HEK293 (cell line): ENCODE measurements around the gene DNAJB6.

ENCODE experiments used
- CTCF ChIA-PET: fragments of 350-600 bp; formaldehyde crosslinking; extraction: SDS; loops from one replicate; lab custom pipeline; 2021; ENCODE audit warnings: antibody characterized with exemption; lab: Yijun Ruan, JAX
- POLR2A ChIA-PET: fragments of 300-600 bp; formaldehyde crosslinking; extraction: SDS; loops from one replicate; lab custom pipeline; 2020; ENCODE audit warnings: antibody characterized with exemption, inconsistent platforms; lab: Yijun Ruan, JAX
- H3K27ac ChIP-seq: fragments of 200-500 bp; sonication (Bioruptor generic); 2 replicates; pipeline ENCODE4 v1.5.1; 2014; ENCODE audit warnings: low read depth, low read length, control low read depth, inconsistent platforms; ENCODE audit errors: extremely low read depth
- H3K36me3 ChIP-seq, 2 experiments: fragments of 200-500 bp in 1 of 2; sonication (Bioruptor generic) in 1 of 2; 1 replicate in 1 of 2; 2 replicates in 1 of 2; pipeline ENCODE4 v1.5.1; 2014 to 2017; ENCODE audit warnings: inconsistent platforms in 2 of 2, low read length in 2 of 2; ENCODE audit not compliant: control insufficient read depth in 2 of 2, insufficient read depth in 1 of 2
- H3K4me1 ChIP-seq: fragments of 200-500 bp; sonication (Bioruptor generic); 2 replicates; pipeline ENCODE4 v1.5.1; 2014; ENCODE audit warnings: mild to moderate bottlenecking, low read length, inconsistent platforms; ENCODE audit not compliant: control insufficient read depth, insufficient read depth
- H3K4me3 ChIP-seq: 2 replicates; pipeline ENCODE4 v1.5.1; 2011; ENCODE audit warnings: low read depth, mild to moderate bottlenecking, control low read depth, low read length, moderate library complexity
- H3K9me3 ChIP-seq: fragments of 200-500 bp; sonication (Bioruptor generic); 2 replicates; pipeline ENCODE4 v1.5.1; 2014; ENCODE audit warnings: low read depth, low read length, inconsistent platforms; ENCODE audit not compliant: control insufficient read depth, insufficient read depth
- GLI2 ChIP-seq: fragments of 450-650 bp; formaldehyde crosslinking; IDR thresholded peaks from 2 replicates; pipeline ENCODE4; 2017; ENCODE audit warnings: missing biosample characterization, missing genetic modification characterization, low read depth, borderline replicate concordance
- KLF17 ChIP-seq: fragments of 450-650 bp; formaldehyde crosslinking; IDR thresholded peaks from 2 replicates; pipeline ENCODE4 v1.5.1; 2016; ENCODE audit warnings: missing biosample characterization, missing genetic modification characterization
- KLF7 ChIP-seq: fragments of 450-650 bp; formaldehyde crosslinking; IDR thresholded peaks from 2 replicates; pipeline ENCODE4 v1.5.1; 2016; ENCODE audit warnings: missing biosample characterization, missing genetic modification characterization, borderline replicate concordance
- KLF8 ChIP-seq: fragments of 450-650 bp; formaldehyde crosslinking; IDR thresholded peaks from 2 replicates; pipeline ENCODE4 v1.5.1; 2016; ENCODE audit warnings: missing biosample characterization, missing genetic modification characterization
- PRDM1 ChIP-seq: fragments of 450-650 bp; formaldehyde crosslinking; IDR thresholded peaks from 2 replicates; pipeline ENCODE4; 2016; ENCODE audit warnings: missing biosample characterization, missing genetic modification characterization
- RBAK ChIP-seq: fragments of 450-650 bp; formaldehyde crosslinking; IDR thresholded peaks from 2 replicates; pipeline ENCODE4 v1.5.1; 2016; ENCODE audit warnings: missing biosample characterization, missing genetic modification characterization
- SALL2 ChIP-seq: fragments of 450-650 bp; formaldehyde crosslinking; IDR thresholded peaks from 2 replicates; pipeline ENCODE4 v1.5.0; 2017; ENCODE audit warnings: missing biosample characterization, mild to moderate bottlenecking, missing genetic modification characterization, borderline replicate concordance
- SCRT2 ChIP-seq: fragments of 450-650 bp; formaldehyde crosslinking; IDR thresholded peaks from 2 replicates; pipeline ENCODE4 v1.5.1; 2016; ENCODE audit warnings: missing biosample characterization, missing genetic modification characterization
- ZBTB10 ChIP-seq: fragments of 450-650 bp; formaldehyde crosslinking; IDR thresholded peaks from 2 replicates; pipeline ENCODE4 v1.5.1; 2016; ENCODE audit warnings: missing biosample characterization, missing genetic modification characterization
- ZNF2 ChIP-seq: fragments of 450-650 bp; formaldehyde crosslinking; IDR thresholded peaks from 2 replicates; pipeline ENCODE4 v1.5.1; 2016; ENCODE audit warnings: missing biosample characterization, missing genetic modification characterization
- ZNF211 ChIP-seq: fragments of 450-650 bp; formaldehyde crosslinking; IDR thresholded peaks from 2 replicates; pipeline ENCODE4 v1.5.1; 2016; ENCODE audit warnings: low read depth, missing biosample characterization, missing genetic modification characterization
- ZNF221 ChIP-seq: fragments of 450-650 bp; formaldehyde crosslinking; IDR thresholded peaks from 2 replicates; pipeline ENCODE4 v1.5.1; 2017; ENCODE audit warnings: missing biosample characterization, missing genetic modification characterization, borderline replicate concordance
- ZNF311 ChIP-seq: fragments of 450-650 bp; formaldehyde crosslinking; IDR thresholded peaks from 2 replicates; pipeline ENCODE4 v1.5.1; 2017; ENCODE audit warnings: missing biosample characterization, missing genetic modification characterization, borderline replicate concordance
- ZNF341 ChIP-seq: fragments of 450-650 bp; formaldehyde crosslinking; IDR thresholded peaks from 2 replicates; pipeline ENCODE4; 2016; ENCODE audit warnings: low read depth, missing biosample characterization, missing genetic modification characterization
- ZNF404 ChIP-seq: fragments of 450-650 bp; formaldehyde crosslinking; IDR thresholded peaks from 2 replicates; pipeline ENCODE4 v1.5.1; 2017; ENCODE audit warnings: missing biosample characterization, missing genetic modification characterization
- ZNF433 ChIP-seq: fragments of 450-650 bp; formaldehyde crosslinking; IDR thresholded peaks from 2 replicates; pipeline ENCODE4 v1.5.1; 2016; ENCODE audit warnings: missing biosample characterization, missing genetic modification characterization, low read depth
- ZNF529 ChIP-seq: fragments of 450-650 bp; formaldehyde crosslinking; IDR thresholded peaks from 2 replicates; pipeline ENCODE4 v1.5.1; 2017; ENCODE audit warnings: missing genetic modification characterization, missing biosample characterization; ENCODE audit not compliant: insufficient replicate concordance
- ZNF596 ChIP-seq: fragments of 450-650 bp; IDR thresholded peaks from 2 replicates; pipeline ENCODE4 v1.5.0; 2018; ENCODE audit warnings: missing biosample characterization, mild to moderate bottlenecking, missing genetic modification characterization, moderate library complexity
- ZNF624 ChIP-seq: fragments of 450-650 bp; formaldehyde crosslinking; IDR thresholded peaks from 2 replicates; pipeline ENCODE4 v1.5.1; 2017; ENCODE audit warnings: missing biosample characterization, missing genetic modification characterization
- ZNF660 ChIP-seq: fragments of 450-650 bp; IDR thresholded peaks from 2 replicates; pipeline ENCODE4 v1.5.1; 2018; ENCODE audit warnings: missing biosample characterization, mild to moderate bottlenecking, missing genetic modification characterization
- ZNF792 ChIP-seq: fragments of 450-650 bp; formaldehyde crosslinking; IDR thresholded peaks from 2 replicates; pipeline ENCODE4 v1.5.1; 2016; ENCODE audit warnings: missing biosample characterization, missing genetic modification characterization
- TF ChIP-seq, protein P1 (sequence below): fragments of 450-650 bp; IDR thresholded peaks from 2 replicates; pipeline ENCODE4 v1.5.1; 2018; ENCODE audit warnings: missing biosample characterization, missing genetic modification characterization

The DNAJB6 gene

DNA sequence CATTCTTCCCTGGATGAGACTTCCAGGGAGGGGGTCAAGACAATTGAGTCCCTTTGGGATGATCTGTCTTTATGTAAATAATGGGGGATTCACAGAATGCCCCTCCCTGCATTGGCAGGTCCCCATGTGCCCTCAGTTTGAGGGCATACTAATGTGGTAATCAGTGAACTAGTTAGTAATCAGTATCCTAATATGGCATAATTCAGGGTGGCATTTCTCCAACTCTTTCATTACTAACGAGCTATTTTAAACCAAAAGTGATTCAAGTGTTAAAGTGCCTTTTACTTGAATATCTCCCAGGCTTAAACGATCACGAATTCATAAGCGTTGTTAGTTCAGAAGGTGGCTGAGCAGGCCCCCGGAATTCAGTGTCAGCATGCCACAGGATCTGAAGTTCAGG lies 1.6 kb upstream of the DNAJB6 start:
- ChIA-PET POLR2A (no interaction called here), CTCF (no interaction called here)
- no peak overlapping the region for H3K27ac ChIP-seq

GRCh38 chr7:157335991-157336382 lies 817 bp upstream of the DNAJB6 start:
- no peaks in the 10 kb centered on the region for H3K4me1 ChIP-seq
- H3K36me3 ChIP-seq: no peaks in the 10 kb centered on the region
- no peaks in the 10 kb centered on the region for H3K9me3 ChIP-seq
- CTCF ChIA-PET: no interaction called here
- TF ChIP-seq RBAK (no peak), PRDM1 (tag by site-specific recombination) (no peak), ZNF792 (tag by site-specific recombination) (no peak), KLF7 (no peak), ZNF660 (tag by site-specific recombination) (no peak), ZNF433 (tag by site-specific recombination) (no peak)
- TF ChIP-seq, protein P1, sequence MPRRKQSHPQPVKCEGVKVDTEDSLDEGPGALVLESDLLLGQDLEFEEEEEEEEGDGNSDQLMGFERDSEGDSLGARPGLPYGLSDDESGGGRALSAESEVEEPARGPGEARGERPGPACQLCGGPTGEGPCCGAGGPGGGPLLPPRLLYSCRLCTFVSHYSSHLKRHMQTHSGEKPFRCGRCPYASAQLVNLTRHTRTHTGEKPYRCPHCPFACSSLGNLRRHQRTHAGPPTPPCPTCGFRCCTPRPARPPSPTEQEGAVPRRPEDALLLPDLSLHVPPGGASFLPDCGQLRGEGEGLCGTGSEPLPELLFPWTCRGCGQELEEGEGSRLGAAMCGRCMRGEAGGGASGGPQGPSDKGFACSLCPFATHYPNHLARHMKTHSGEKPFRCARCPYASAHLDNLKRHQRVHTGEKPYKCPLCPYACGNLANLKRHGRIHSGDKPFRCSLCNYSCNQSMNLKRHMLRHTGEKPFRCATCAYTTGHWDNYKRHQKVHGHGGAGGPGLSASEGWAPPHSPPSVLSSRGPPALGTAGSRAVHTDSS (tag by site-specific recombination): no peak
- TF ChIP-seq, all 188 proteins: peak for 0
- POLR2A ChIA-PET: interaction anchor here (0.6 to 1.2 kb wide), 2 partner anchors 18 to 129 kb away, joined by 3 to 4 read pairs; no protein-coding TSS in a partner anchor
- Histone ChIP-seq H3K4me3 (no peak overlapping the region), H3K27ac (no peak overlapping the region; the same call in 1 of the 2 replicates)

More for the DNA sequence above, 1.6 kb upstream of the DNAJB6 start:
- Histone ChIP-seq H3K9me3 (no peaks in the 10 kb centered on the region), H3K36me3 (no peaks in the 10 kb centered on the region), H3K4me1 (no peaks in the 10 kb centered on the region), H3K4me3 (no peak overlapping the region)
- TF ChIP-seq KLF8 (no peak), SALL2 (tag by site-specific recombination) (no peak), ZBTB10 (no peak), ZNF2 (no peak), GLI2 (tag by site-specific recombination) (no peak), ZNF596 (tag by site-specific recombination) (no peak), ZNF221 (tag by site-specific recombination) (no peak), ZNF529 (tag by site-specific recombination) (no peak), ZNF624 (no peak), SCRT2 (tag by site-specific recombination) (no peak), ZNF211 (no peak), ZNF341 (tag by site-specific recombination) (no peak), KLF17 (tag by site-specific recombination) (no peak), ZNF404 (tag by site-specific recombination) (no peak), ZNF311 (tag by site-specific recombination) (no peak)
